K562 (cell line): ENCODE measurements around the gene MS4A13.

Source experiments
- FOXO4 ChIP-seq: fragments of 450-650 bp; formaldehyde crosslinking; IDR thresholded peaks from 2 replicates; pipeline ENCODE4 v1.4.0; 2020; ENCODE audit warnings: mild to moderate bottlenecking, moderate library complexity
- RFX5 ChIP-seq: IDR thresholded peaks from 2 replicates; pipeline ENCODE4 v1.6.1; 2011; ENCODE audit warnings: low read depth, mild to moderate bottlenecking, improper control_type of control experiment, low read length

- TF ChIP-seq RFX5, result no peak
- no peak for TF ChIP-seq FOXO4 (CRISPR knock-in tag)
Observed at GRCh38 chr11:60528465-60528864, 13.3 kb downstream of the MS4A13 start.
